GM21825 (cell line): ENCODE measurements around the gene TRPT1.

ENCODE experiments used
- ATAC-seq: cut with Tn5 transposase; IDR thresholded peaks from one replicate; pipeline ENCODE4 v1.9.1; 2021; ENCODE audit warnings: mild to moderate bottlenecking, moderate library complexity; ENCODE audit not compliant: unreplicated experiment

Gene TRPT1

GRCh38 chr11:64225608-64226506, at the start of gene TRPT1, which contains the start of gene NUDT22:
TSS of gene TRPT1 (minus strand) at chr11:64226186. CDS start at chr11:64225860, 326 bp downstream.
TSS of gene NUDT22 (plus strand) at chr11:64226274. CDS start at chr11:64226653, 379 bp downstream.
- peak; percentile 37 for ATAC-seq

DNA sequence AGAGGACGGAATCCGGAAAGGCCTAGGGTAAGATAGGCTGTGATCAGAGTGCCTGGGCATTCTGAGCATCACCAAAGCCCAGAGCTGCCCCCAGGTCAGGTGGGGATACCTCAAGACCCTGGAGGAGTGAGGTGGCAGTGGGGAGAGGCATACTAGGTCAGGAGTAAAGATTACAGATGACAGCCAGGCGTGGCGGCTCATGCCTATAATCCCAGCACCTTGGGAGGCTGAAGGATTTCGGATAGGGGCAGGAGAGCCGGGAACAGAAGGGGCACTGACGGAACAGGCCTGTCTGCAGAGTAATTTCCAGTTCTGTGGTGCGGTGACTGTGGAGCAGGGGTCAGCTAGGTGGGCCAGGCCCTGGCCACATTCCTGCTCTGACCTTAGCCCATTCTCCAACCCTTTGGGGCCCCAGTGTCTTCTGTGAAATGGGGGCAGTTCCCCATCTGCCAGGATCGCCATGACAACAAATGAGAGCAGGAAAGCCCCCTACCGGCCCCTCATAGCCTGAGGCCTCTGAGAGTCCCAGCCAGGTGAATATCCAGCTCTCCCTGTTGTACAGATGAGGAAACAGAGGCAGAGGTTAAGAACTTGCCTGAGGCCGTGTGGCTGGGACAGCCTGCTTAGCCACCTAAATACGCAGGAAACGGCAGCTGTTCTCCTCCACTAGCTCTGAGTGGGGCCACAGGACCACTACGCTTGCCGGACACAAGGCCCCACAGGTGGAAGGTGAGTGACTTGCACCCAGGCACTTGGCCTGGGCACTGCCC, 49.2 kb upstream of the TRPT1 start:
- ATAC-seq = no peak

DNA sequence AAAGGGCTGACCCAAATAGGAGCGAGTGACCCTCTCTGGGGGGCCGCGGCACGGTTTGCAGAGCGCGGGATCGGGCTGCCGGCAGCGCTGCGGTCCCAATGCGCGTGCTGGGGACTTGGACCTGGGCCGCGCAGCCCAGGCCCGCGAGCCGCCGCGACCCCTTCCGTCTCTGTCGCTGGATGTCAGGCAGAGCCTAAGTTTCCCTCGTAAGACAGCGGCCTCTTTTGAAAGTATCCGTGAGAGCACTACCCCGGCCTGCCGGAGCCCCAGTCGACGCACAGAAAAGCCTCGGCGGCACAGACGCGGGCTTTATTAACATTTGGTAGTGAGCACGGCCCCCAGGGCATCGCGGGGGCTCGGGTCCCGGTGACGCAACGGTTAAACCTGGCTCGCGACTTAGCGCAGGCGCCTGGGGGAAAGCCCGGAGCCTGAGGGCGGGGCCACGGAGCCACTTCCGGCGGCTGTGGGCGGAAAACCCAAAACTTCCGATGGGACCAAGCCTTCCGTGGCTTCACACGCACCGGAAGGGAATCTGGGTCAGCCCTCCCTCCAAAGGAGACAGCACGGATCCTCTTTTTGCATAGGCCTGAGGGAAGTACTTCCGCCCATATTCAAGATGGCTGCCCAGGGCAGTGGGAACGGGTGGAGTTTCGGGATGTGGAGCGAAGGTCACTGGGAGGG, 43.7 kb upstream of the TRPT1 start:
- ATAC-seq = peak; percentile 56

DNA sequence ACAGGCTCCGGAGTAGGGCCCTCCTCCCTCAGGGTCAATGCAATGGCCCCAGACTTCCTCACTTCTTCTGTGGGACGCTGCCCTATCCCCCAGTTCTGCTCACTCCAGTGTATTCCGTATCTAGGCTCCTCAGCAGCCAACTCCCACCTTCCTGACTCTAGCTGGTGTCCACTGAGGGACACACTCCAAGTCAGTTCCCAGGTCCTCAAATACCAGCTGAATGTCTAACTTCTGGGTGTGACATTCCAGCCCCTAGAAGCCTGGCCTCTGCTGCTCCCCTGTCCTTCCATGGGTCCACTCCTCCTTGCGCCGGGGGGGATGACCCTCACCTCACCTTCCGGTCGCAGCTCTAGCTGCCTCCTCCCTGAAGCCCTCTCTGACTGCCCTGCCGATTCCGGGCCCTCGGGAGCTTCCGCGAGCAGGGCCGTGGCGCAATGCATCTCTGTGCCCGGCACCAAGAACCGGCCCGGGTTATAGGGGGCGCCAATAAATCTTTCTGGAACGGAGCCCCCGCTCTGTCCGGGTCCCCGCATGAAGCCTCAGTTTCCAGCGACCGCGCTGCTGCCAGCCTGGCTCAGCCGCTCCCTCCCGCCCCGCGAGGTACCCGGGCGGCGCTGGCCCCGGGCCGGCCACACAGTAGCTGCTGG, 43.0 kb upstream of the TRPT1 start:
- ATAC-seq = peak; percentile 10

- no peak for ATAC-seq
Measured at GRCh38 chr11:64268025-64268892, 42.3 kb upstream of the TRPT1 start.

DNA sequence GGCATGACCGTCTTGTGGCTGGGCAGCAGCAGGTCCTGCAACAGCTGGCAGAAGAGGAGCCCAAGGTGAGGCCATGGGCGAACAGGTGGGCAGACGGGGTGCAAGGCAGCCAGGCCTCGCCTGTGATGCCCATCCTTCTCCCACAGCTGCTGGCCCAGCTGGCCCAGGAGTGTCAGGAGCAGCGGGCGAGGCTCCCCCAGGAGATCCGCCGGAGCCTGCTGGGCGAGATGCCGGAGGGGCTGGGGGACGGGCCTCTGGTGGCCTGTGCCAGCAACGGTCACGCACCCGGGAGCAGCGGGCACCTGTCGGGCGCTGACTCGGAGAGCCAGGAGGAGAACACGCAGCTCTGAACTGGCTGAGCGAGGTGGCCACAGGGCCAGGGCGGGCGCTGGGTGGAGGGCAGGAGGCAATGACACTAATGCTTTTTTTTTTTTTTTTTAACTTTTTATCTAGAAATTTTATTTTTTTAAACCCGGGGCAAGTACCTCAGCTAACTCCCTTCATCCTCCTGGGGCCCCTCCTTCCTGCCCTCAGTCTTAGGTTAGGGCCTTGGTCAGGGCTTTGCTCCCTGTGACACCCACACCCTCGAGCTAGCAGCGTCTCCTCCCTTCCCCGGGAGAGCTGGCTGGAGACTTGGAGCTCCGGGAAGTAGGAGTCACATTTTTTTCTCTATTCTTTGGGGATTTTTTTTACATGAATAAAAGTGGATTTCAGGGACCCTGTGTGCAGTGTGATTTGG, 41.4 kb upstream of the TRPT1 start:
- ATAC-seq = no peak

DNA sequence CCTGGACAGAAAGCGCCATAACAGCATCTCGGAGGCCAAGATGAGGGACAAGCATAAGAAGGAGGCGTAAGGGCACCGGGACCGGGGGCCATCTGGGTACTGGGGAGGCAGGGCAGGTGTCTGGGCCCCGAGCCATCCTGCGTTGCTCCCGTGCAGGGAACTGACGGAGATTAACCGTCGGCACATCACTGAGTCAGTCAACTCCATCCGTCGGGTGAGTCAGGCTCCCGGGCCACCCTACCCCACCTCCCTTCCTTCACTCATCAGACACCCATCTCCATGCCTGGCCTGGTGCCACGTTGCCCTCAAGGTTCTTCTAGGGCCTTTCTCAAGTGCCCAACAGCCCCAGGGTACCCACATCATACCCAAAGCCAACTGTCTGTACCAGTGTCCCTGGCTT, 40.4 kb upstream of the TRPT1 start:
- no peak for ATAC-seq

DNA sequence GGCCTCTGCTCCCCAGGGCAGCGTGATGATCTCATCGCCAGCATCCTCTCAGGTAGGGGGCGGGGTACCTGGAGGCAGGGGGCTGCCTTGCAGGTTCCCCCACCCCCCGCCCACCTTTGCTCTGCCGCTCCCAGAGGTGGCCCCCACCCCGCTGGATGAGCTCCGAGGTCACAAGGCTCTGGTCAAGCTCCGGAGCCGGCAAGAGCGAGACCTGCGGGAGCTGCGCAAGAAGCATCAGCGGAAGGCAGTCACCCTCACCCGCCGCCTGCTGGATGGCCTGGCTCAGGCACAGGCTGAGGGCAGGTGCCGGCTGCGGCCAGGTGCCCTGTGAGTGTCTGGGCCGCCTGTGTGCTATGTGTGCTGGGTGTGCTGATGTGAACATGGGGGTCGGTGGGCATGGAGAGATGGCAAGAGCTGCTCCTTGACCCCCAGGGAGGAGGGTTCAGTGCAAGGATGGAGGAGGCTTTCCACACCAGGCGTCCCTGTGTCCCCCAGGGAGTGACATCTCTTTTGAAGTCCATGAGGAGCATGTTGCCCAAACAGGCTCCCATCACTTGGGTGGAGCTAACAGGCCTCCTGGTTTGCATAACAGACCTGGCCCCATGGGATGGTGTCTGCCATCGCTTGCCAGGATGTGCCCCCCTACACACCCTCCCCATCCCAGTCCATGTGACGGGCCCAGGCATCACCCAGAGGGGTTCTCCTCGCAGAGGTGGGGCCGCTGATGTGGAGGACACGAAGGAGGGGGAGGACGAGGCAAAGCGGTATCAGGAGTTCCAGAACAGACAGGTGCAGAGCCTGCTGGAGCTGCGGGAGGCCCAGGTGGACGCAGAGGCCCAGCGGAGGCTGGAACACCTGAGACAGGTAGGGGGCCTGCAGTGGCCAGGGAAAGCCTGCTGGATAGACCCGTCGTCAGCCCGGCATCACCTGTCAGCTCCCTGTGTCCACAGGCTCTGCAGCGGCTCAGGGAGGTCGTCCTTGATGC, 39.5 kb upstream of the TRPT1 start:
- ATAC-seq = no peak

GRCh38 chr11:64264371-64264852, 38.4 kb upstream of the TRPT1 start:
- ATAC-seq = no peak

DNA sequence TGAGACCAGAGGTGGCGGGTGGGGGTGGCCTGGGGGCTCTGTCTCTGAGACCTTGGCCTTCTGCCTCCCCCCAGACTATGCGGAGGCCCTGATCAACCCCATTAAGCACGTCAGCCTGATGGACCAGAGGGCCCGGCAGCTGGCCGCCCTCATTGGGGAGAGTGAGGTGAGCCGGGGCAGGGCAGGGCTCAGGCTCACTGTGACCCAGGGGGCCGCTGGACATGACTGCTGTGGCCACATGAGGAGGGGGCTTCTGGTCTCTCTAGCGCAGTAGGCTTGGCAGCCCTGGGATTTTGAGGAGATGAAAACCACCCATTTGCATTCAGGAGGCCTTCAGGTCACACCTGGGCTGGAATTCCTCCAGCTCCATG, 37.9 kb upstream of the TRPT1 start:
- no peak for ATAC-seq

DNA sequence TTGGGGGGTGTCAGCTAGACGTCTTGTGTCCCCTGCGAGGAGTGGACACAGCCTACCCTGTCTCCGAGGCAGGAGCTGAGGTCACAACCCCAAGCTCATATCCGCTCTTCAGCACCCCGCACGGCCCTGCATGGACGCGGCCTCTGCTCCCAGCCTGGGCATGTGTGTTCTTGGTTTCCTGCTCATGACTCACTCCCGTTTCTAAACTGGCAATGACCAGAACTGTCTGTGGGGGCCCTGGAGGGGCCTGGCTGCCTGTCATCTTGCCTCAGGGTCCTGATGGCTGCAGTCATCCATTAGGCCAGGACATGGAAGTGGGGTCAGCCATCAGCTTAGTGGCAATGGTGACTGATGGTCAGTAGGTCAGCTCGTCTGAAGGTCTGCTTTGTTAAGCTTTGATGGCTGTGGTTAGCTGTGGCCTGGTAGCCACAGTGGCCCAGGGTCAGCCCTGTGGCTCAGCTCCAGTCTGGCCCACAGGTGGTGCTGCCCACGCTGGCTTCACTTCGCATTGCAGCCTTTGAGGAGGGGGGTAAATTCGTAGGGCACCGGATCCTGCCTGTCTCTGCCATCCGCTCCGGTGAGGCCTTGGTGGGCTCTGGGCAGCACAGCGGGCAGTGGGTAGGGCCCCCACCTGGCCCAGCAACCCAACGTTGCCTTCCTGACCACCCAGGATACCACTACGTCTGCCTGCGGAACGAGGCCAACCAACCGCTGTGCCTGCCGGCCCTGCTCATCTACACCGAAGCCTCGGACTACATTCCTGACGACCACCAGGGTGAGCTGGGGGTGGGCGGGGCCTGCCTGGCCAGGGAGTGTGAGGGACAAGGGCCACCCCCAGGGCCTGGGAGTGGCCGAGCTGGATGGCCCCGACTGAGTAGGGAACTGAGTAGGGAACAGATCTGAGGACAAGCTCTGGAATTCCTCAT, 37.3 kb upstream of the TRPT1 start:
- no peak for ATAC-seq

DNA sequence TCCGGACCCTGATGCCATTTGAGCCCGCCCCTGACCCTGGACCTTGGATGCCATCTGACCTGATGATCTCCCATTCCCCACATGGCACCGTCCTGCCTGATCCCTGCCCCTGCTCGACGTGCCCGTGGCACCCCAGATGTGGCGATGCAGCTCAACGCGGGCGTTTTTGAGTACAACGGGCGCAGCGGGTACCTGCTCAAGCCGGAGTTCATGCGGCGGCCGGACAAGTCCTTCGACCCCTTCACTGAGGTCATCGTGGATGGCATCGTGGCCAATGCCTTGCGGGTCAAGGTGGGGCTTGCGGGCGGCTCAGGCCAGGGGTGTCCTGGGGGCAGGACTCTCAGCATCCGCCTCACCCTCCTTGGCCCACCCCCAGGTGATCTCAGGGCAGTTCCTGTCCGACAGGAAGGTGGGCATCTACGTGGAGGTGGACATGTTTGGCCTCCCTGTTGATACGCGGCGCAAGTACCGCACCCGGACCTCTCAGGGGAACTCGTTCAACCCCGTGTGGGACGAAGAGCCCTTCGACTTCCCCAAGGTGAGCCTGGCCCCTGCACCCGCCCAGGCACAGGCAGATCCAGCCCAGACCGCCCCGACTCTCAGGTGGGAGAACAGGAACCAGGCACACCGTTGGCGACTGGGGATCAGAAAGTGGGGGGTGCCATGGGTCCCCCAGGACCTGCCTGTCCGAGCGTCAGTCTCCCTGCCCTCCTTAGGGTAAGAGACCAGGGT, 36.5 kb upstream of the TRPT1 start:
- ATAC-seq = no peak

DNA sequence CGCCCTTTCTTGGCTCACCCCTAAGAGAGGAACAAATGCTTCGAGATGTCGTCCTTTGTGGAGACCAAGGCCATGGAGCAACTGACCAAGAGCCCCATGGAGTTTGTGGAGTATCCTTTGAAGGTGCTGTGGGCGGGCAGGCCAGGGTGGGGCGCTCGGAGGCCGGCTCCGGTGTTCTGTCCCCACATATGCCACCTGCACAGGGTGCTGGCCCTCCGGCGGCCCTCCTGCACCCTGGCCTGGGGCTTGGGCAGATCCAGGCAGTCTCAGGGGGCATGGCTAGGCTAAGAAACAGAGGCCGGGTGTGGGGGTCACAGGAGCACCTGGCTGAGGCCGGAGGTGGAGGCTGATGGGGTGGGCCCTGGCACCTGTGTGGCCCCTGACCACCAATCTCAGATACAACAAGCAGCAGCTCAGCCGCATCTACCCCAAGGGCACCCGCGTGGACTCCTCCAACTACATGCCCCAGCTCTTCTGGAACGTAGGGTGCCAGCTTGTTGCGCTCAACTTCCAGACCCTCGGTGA, 35.6 kb upstream of the TRPT1 start:
- ATAC-seq = no peak

- no peak for ATAC-seq
Measured at GRCh38 chr11:64260147-64260708, 34.2 kb upstream of the TRPT1 start.

DNA sequence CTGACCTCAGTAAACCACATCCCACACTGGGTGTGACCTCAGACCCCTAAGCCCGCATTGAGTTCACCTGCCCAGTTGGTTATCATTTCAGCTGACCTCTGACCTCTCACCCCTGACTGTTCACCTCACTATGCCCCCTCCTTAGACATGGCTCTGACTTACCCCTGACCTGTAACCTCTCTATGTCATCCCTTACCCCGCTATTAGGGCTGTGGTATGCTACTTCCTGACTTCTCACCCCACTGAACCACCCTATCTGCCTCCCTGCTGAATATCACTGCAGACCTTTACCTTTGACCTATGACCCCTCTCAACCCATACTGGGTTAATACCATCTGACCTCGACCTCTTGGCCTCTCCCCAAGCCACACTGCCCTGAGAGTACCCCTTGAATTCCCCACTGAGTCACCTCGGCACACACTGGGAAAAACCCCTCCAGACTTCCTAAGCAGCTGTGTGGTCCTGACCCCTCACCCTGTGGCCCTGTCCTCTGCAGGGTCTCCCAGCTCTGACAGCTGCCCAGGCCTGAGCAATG, 33.6 kb upstream of the TRPT1 start:
- no peak for ATAC-seq
